GM11168 (cell line): ENCODE data around the gene PCDHA4.
"Not testable (repeated sequence)": the region's sequence is repeated elsewhere in the genome, so short reads cannot be mapped to it uniquely, and the experiment has no call there.

Experiments used
- in situ Hi-C: fragments of 300-500 bp; cut with MboI; formaldehyde crosslinking; loops from one replicate; pipeline ENCODE4 v1.12.0; 2022; ENCODE audit warnings: low sequenced_read_pairs; ENCODE audit not compliant: unreplicated experiment

Gene PCDHA4

DNA sequence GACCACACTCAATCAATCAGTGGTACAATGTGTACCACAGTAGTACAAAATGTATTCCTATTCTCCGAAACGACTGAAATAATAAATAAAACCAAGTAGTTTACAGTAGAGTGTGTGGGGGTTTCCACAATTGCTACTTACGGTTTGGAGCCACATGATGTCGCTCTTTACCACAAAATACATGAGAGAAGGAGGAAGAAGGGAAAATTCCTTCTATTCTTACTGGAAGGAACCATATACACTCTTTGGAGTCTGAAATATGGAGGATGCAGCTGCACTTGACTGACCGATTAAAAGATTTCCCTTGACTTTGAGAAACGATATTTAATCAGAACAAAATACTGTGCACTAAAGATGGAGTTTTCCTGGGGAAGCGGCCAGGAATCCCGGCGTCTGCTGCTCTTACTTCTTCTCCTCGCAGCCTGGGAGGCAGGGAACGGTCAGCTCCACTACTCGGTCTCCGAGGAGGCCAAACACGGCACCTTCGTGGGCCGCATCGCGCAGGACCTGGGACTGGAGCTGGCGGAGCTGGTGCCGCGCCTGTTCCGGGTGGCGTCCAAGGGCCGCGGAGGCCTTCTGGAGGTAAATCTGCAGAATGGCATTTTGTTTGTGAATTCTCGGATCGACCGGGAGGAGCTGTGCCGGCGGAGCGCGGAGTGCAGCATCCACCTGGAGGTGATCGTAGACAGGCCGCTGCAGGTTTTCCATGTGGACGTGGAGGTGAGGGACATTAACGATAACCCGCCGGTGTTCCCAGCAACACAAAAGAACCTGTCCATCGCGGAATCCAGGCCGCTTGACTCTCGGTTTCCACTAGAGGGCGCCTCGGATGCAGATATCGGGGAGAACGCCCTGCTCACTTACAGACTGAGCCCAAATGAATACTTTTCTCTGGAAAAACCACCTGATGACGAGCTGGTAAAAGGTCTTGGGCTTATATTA lies at the start of gene PCDHA4:
PCDHA4 (plus strand) TSS at position 235 of the 942 bp plus-strand sequence.
- in situ Hi-C loops: no loop called here

DNA sequence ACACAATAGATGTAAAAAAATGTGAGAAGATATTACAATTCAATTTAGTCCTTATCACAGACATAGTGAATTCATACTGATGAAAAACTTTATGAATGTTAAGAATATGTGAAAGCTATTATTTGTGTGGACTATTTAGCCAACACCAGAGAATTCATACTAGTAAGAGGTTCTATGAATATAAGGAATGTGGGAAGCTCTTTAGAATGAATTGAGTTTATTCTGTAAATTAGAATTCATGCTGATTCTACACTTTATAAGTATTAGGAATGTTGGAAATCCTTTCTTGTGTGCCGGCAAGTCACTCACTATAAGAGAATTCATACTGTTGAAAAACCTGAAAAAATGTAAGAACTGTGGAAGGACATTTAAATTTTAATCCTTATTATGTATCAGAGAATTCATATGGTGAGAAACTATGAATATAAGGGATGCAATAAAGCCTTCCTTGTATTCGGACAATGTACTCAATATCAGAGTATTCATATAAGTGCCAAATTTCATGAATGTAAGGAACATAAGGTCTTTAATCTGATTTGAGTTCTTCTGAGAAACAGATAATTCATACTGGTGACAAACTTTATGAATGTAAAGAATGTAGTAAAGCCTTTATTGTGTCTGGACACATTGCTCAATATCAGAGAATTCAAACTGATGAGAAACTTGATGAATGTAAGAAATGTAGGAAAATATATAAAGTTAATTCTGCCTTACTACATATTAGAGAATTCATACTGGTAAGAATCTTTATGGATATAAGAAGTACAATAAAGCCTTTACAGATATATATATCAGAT lies 42.5 kb upstream of the PCDHA4 start:
- in situ Hi-C loops: no loop called here

DNA sequence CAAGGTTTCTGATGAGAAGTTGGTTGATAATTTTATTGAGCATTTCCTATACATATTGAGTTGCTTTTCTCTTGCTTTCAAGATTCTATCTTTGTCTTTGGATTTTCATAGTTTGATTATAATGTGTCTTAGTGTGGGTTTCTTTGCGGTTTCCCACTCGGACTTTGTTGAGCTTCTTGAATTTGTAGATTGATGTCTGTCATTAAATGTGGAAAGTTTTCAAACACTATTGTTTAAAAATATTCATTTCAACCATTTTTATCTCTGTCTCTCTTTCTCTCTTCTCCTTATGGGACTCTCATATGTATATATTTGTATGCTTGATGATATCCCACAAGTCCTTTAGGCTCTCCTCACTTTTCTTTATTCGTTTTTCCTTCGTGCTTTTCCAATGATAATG lies 39.4 kb upstream of the PCDHA4 start:
- in situ Hi-C loops: no loop called here

- in situ Hi-C loops: no loop called here
Observed at GRCh38 chr5:140780512-140780911, 26.4 kb upstream of the PCDHA4 start.

DNA sequence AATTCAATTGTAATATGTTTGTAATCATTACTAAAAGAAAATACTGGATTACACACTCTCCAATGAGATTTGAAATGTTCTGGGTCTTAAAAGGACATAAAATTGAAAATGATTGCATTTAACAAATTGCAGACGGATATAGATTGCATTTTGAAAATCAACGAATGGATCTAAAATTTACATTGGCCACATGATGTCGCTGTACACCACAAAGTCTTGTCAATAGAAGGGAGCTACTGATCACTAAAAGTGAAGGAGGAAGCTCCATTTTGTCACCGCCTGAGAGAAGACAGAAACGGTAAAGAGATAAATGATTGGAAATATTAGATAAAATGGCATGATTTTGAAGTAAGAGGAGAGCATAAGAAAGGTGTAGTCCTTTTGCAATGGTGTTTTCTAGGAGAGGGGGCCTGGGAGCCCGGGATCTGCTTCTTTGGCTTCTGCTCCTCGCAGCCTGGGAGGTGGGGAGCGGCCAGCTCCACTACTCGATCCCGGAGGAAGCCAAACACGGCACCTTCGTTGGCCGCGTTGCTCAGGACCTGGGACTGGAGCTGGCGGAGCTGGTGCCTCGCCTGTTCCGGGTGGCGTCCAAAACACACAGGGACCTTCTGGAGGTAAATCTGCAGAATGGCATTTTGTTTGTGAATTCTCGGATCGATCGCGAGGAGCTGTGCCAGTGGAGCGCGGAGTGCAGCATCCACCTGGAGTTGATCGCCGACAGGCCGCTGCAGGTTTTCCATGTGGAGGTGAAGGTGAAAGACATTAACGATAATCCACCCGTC lies 20.8 kb upstream of the PCDHA4 start, which contains the start of gene PCDHA1:
PCDHA1 (plus strand) TSS at position 236 of the 782 bp plus-strand sequence.
- in situ Hi-C loops: no loop called here

- in situ Hi-C loops: not testable (repeated sequence)
Observed at GRCh38 chr5:140787422-140787821, 19.4 kb upstream of the PCDHA4 start.

DNA sequence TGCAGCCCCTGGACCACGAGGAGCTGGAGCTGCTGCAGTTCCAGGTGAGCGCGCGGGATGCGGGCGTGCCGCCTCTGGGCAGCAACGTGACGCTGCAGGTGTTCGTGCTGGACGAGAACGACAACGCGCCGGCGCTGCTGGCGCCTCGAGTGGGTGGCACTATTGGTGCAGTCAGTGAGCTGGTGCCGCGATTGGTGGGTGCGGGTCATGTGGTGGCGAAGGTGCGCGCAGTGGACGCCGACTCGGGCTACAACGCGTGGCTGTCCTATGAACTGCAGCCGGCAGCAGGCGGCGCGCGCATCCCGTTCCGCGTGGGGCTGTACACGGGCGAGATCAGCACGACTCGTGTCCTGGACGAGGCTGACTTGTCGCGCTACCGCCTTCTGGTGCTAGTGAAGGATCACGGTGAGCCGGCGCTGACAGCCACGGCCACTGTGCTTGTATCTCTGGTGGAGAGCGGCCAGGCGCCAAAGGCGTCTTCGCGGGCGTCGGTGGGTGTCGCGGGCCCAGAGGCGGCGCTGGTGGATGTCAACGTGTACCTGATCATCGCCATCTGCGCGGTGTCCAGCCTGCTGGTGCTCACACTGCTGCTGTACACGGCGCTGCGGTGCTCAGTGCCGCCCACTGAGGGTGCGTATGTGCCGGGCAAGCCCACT lies 18.9 kb upstream of the PCDHA4 start:
- in situ Hi-C loops: not testable (repeated sequence)

DNA sequence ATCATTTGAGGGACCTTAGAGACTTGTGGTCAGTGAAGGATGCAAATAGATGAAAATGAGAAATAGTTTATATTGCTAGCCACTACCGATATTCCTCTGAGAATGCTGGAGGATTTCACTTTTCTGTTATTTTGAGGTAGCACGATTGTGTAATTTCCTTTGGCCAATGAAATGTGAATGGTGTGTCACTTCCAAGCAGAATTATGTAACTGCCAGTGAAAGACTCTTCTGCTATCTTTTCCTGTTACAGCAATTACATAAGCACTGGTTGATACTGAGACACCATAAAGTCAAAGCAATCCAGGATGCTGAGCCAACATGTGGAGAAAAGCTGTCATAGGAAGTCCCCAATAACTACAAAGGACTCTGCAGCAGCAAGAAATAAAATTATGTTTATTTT lies 15.8 kb upstream of the PCDHA4 start:
- in situ Hi-C loops: no loop called here

GRCh38 chr5:140794595-140795258 lies 12.1 kb upstream of the PCDHA4 start, which contains the start of gene PCDHA2:
Gene PCDHA2, plus strand, starts transcription at chr5:140794852.
- in situ Hi-C loops: no loop called here

GRCh38 chr5:140795259-140795641 lies 11.6 kb upstream of the PCDHA4 start:
- in situ Hi-C loops: no loop called here

- in situ Hi-C loops: not testable (repeated sequence)
Observed at GRCh38 chr5:140796072-140796717, 10.7 kb upstream of the PCDHA4 start.

DNA sequence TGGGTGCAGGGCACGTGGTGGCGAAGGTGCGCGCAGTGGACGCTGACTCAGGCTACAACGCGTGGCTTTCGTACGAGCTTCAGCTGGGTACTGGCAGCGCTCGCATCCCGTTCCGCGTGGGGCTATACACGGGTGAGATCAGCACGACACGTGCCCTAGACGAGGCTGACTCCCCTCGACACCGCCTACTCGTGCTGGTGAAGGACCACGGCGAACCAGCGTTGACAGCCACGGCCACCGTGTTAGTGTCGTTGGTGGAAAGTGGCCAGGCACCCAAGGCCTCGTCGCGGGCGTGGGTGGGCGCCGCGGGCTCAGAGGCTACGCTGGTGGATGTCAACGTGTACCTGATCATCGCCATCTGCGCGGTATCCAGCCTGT lies 10.2 kb upstream of the PCDHA4 start:
- in situ Hi-C loops: no loop called here

DNA sequence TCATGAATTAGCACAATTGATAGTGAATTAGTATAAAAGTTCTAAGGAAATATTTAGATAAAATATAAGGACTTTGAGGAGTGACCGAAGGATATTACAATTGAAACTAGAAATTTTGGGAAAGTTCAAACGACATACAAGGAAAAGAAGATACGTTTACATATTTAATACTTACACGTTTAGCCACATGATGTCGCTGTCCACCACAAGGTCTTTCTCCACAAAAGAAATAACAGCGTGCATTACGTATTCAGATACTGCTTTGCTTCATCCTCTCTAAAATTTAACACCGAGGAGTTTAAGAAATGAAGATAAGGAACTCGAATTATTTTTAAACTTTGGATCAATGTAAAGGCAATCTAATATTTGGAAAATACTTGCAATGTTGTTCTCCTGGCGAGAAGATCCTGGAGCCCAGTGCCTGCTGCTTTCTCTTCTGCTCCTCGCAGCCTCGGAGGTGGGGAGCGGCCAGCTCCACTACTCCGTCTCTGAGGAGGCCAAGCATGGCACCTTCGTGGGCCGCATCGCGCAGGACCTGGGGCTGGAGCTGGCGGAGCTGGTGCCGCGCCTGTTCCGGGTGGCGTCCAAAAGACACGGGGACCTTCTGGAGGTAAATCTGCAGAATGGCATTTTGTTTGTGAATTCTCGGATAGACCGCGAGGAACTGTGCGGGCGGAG lies 5.9 kb upstream of the PCDHA4 start, which contains the start of gene PCDHA3:
PCDHA3 (plus strand) TSS at position 242 of the 678 bp plus-strand sequence.
- in situ Hi-C loops: no loop called here

GRCh38 chr5:140801494-140801841 lies 5.4 kb upstream of the PCDHA4 start:
- in situ Hi-C loops: no loop called here

- in situ Hi-C loops: not testable (repeated sequence)
Observed at GRCh38 chr5:140802381-140802780, 4.5 kb upstream of the PCDHA4 start.

- in situ Hi-C loops: no loop called here
Observed at GRCh38 chr5:140802781-140803271, 4.0 kb upstream of the PCDHA4 start.

- in situ Hi-C loops: not testable (repeated sequence)
Observed at GRCh38 chr5:140808241-140808888, 1.5 kb downstream of the PCDHA4 start.

GRCh38 chr5:140808889-140809291 lies 2.0 kb downstream of the PCDHA4 start:
- in situ Hi-C loops: no loop called here
